Amygdala (tissue), 56 donors: ENCODE data around the gene MIER3.

Source experiments
- DNase-seq, 56 donors: peaks; one replicate each; lab custom pipeline; 2025; lab: John Stamatoyannopoulos, UW

Gene MIER3

DNA sequence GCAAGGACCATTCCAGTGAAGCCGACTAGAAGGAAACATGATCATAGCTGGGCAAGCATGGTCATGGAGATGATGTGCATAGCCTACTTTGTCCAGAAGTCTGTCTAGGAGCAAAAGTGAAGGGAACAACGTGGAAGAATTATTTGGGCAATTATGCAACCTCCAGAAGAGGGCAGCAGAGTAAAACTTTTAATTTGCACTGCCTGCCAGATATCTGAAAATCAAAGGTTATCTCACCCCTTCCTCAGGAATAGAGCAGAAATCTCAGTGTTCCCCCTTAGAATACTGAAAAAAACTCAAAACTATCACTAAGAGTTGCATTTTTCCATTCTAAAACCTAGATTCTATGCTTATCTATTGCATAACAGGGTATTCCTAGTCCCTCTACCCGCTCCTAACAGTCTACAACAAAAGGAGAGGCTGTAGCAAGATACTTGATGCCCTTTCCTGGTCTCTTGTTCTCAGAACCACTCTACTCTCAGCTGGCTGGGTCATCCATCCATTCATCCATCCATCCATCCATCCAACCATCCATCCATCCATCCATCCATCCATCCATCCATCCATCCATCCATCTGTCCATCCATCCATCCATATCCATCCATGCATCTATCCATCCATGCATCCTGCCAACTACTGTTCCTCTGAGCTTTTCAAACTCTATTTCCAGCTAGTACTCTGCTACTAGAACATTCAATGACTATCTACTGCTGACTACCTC, 50.9 kb downstream of the MIER3 start:
- DNase-seq: peak in 8 of 56 donors; percentile 2 to 65 (median 18)

DNA sequence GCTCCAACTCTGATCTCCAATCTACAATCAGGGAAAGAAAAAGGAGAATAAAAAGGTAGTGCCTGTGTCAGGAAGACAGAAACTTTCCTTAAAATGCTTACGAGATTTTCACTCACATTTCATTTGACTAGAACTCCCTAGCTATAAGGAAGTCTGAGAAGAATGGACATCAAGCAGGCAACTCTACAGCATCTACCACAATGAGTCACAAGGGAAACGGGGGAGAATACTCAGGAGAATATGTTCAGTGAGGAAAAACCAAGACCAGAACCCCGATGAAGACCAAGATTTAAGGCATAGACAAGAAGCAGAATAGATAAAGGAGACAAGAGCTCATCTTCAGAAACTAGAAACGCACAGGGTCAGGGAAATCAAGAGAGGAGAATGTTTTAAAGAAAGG, 51.5 kb downstream of the MIER3 start:
- no peak for DNase-seq

DNA sequence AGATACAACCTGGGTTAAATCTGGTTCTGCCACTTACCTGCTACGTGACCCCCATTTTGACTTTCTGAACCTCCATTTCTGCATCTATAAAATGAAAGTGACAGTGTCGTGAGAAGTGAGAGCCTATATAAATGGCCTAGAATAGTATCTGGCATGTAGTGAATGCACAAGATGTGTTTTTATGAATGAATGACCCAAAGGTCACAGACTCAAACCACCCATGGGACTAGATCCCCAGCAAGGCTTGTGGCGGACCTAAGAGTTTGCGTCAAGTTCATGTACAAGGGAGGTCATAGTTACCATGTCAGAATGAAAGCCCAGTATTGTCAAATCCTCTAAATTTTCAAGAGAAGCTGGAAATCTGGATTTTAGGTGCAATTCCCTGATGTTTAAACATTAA, 53.7 kb downstream of the MIER3 start:
- no peak for DNase-seq

DNA sequence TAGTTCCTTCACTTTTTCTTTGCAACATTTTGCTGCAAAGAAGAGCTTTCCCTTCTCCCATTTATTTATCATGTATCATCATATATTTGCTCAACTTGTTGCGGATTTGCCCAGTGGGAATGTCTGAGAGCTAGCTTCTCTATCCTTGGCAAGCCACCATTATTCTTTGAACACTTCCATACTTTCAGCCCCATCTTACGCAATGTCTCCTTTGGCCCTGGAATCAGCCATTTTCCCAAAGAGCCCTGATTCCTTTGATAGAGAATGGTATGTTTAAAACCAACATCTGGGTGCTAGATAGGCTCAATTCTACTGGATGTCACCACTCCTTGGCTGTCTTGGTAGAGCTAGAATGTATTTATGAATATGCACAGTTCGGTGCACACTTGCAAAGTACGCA, 55.2 kb downstream of the MIER3 start:
- DNase-seq: no peak

DNA sequence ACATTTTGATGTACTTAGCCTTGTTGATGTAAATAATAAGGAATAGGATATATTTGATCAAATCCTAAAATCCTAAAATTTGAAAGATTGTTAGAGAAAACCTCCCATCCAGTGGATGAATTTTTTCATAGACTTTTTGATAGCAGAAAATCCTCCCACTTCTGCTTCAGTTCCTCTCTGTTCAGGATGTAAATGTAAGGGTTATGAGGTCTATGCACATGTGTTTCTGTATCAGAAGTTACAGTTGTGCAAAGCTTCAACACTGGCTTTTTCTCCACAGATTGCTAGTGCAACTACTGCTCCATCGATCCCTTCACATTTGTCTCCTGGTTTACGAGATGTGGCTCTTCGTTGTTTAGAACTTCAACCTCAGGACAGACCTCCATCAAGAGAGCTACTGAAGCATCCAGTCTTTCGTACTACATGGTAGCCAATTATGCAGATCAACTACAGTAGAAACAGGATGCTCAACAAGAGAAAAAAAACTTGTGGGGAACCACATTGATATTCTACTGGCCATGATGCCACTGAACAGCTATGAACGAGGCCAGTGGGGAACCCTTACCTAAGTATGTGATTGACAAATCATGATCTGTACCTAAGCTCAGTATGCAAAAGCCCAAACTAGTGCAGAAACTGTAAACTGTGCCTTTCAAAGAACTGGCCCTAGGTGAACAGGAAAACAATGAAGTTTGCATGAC, 58.5 kb downstream of the MIER3 start:
- no peak for DNase-seq

DNA sequence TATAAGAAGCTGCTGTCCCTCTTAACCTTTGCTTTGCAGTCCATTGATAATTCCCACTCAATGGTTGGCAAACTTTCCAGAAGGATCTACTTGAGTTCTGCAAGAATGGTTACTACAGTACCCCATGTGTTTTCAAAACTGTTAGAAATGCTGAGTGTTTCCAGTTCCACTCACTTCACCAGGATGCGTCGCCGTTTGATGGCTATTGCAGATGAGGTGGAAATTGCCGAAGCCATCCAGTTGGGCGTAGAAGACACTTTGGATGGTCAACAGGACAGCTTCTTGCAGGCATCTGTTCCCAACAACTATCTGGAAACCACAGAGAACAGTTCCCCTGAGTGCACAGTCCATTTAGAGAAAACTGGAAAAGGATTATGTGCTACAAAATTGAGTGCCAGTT, 70.4 kb downstream of the MIER3 start:
- no peak for DNase-seq

DNA sequence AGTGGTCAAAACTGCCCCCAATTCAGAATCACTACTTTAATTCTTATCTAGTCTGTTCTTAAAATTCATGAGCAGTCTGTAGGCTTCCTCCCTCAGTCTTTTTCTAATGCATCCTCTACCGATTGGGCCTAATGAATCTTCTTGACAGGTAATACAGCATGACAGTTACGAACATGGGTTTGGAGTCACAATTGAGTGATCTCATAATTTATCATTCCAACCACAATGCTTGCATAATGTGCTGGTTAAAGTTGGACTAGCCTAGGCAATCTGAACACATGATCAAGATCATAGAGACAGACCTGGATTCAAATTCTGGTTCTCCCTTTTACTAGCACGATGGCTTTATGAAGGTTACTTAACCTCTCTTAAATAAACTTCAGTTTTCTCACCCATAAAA, 75.6 kb downstream of the MIER3 start:
- no peak for DNase-seq

DNA sequence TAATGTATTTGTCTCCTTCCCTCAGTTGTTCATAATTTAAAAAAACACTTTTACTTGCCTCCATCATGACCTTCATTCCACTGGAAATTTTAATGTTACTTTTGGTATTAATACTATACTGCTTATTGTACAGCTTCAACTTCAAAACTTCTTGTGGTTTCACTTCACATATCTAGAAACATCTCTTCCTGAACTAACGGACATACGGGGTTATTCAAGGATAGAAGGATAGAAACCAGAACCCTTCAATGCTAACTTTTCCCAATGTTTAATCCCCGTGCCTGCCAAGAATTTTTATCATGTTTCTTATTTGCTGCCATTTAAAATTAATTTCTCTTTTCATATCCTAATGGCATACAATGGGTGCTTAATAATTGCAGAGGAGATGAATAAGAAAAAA, 78.9 kb downstream of the MIER3 start:
- no peak for DNase-seq

DNA sequence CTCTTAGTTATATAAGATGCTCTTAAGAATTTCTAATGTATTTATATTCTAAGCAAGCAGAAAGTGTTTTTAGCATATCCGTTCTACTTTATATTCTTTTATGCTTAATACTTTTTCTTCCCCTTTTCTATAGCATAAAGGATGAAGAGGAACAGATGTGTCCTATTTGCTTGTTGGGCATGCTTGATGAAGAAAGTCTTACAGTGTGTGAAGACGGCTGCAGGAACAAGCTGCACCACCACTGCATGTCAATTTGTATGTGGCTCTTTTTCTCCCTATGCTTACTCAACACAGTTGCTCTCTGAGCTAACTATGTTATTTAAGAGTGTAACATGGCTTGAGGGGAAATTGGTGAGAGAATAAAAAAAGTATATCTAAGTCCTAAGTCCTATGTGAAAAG, 80.1 kb downstream of the MIER3 start:
- DNase-seq: no peak
